BLaER1 treated with 17β-estradiol and CSF1 and Interleukin-3, amounts not matched to agents 10 nM and 100 nM (cell line): ENCODE results near the gene SORL1.

Experiments
- H3K27ac ChIP-seq, 11 experiments: shearing (Covaris generic); formaldehyde crosslinking; 2 replicates each; pipeline ENCODE4 v1.8.1; 2022
- H3K27me3 ChIP-seq, 11 experiments: shearing (Covaris generic); formaldehyde crosslinking; 2 replicates each; pipeline ENCODE4 v1.8.1; 2022
- H3K36me3 ChIP-seq, 11 experiments: shearing (Covaris generic); formaldehyde crosslinking; 2 replicates each; pipeline ENCODE4 v1.8.1; 2022
- H3K4me1 ChIP-seq, 10 experiments: shearing (Covaris generic); formaldehyde crosslinking; 2 replicates each; pipeline ENCODE4 v1.8.1; 2022
- H3K4me2 ChIP-seq, 11 experiments: shearing (Covaris generic); formaldehyde crosslinking; 2 replicates each; pipeline ENCODE4 v1.8.1; 2022
- H3K4me3 ChIP-seq, 10 experiments: shearing (Covaris generic); formaldehyde crosslinking; 2 replicates each; pipeline ENCODE4 v1.8.1; 2022
- H3K9ac ChIP-seq, 11 experiments: shearing (Covaris generic); formaldehyde crosslinking; 2 replicates each; pipeline ENCODE4 v1.8.1; 2022
- H3K9me3 ChIP-seq, 11 experiments: shearing (Covaris generic); formaldehyde crosslinking; replicated peaks in 1 of 11; 2 replicates each; pipeline ENCODE4 v1.8.1; 2022
- H4K20me1 ChIP-seq, 11 experiments: shearing (Covaris generic); formaldehyde crosslinking; 2 replicates each; pipeline ENCODE4 v1.8.1; 2022
- Cebpa-rat ChIP-seq, 11 experiments: shearing (Covaris generic); IDR thresholded peaks; 2 replicates each; pipeline ENCODE4 v1.8.1; 2022

SORL1 gene

DNA sequence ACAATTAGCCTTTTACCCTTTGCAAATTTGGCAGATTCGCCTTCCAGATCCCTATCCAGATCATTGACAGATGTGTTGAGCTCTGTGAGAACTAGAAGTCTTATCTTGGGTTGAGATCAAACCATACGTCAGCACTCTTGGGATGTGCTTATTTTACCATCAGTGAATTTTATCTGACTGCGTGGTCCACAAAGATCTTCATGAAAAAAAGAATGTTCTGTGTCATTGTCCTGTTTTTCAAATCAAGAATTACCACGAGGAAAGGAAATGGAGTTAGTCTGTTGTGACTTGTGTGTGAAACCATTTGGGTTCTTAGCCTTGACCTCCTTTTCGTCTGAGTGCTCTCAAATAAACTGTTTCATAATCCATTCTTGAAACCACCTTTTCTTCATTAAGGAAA, 86.9 kb downstream of the SORL1 start:
- H3K27ac ChIP-seq, result no peak overlapping the region
- H3K9ac ChIP-seq, result no peak overlapping the region
- no peaks in the 10 kb centered on the region for H4K20me1 ChIP-seq
- H3K27me3 ChIP-seq, result no peaks in the 10 kb centered on the region
- H3K9me3 ChIP-seq, result 0 out of 22 replicates have a peak, but pooled peaks cover 0 to 8% (median 0%) of the 10 kb centered on the region in 11 experiments
- H3K4me1 ChIP-seq, result peaks cover 0 to 55% (median 38%) of the 10 kb centered on the region in 10 experiments; a peak in 16 of 20 replicates
- H3K4me2 ChIP-seq, result peak overlapping the region in 8 of 11 experiments; percentile 11 to 73 (median 62); a peak in 15 of 22 replicates
- H3K36me3 ChIP-seq, result peaks cover 0 to 48% (median 8%) of the 10 kb centered on the region in 11 experiments; a peak in 13 of 22 replicates
- H3K4me3 ChIP-seq, result no peak overlapping the region
- no peak for TF ChIP-seq Cebpa-rat (IDR thresholded peaks at IDR 0.05)

DNA sequence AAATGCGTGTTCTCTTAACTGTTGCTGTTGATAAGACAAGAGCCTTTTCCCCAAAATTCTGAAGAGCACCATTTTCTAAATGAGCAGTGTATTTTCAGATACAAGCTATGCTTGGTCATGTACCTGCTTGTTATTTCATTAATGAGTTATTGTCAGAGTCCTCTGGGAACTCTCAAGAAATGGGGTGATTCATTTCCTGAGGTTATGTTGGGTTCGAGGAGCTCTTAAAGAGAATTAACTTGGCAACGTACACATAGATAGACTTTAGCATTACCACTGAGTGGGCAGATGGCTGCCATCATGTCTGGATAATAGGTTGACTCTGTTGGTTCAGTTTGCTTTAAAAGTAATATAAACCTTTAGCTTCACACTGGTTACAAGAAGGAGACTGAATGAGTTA, 88.5 kb downstream of the SORL1 start:
- H3K4me1 ChIP-seq, result peaks cover 0 to 57% (median 39%) of the 10 kb centered on the region in 10 experiments; a peak in 16 of 20 replicates
- no peak overlapping the region for H3K27ac ChIP-seq
- no peak overlapping the region for H3K4me3 ChIP-seq
- H3K9me3 ChIP-seq, result peaks cover 0 to 11% (median 0%) of the 10 kb centered on the region in 11 experiments; a peak in 3 of 22 replicates
- H3K9ac ChIP-seq, result no peak overlapping the region
- H4K20me1 ChIP-seq, result no peaks in the 10 kb centered on the region
- H3K4me2 ChIP-seq, result peak overlapping the region in 4 of 11 experiments; percentile 2 to 22 (median 18); a peak in 3 of 22 replicates
- no peak for TF ChIP-seq Cebpa-rat (IDR thresholded peaks at IDR 0.05)
- no peaks in the 10 kb centered on the region for H3K27me3 ChIP-seq
- H3K36me3 ChIP-seq, result peaks cover 0 to 48% (median 23%) of the 10 kb centered on the region in 11 experiments; a peak in 17 of 22 replicates

DNA sequence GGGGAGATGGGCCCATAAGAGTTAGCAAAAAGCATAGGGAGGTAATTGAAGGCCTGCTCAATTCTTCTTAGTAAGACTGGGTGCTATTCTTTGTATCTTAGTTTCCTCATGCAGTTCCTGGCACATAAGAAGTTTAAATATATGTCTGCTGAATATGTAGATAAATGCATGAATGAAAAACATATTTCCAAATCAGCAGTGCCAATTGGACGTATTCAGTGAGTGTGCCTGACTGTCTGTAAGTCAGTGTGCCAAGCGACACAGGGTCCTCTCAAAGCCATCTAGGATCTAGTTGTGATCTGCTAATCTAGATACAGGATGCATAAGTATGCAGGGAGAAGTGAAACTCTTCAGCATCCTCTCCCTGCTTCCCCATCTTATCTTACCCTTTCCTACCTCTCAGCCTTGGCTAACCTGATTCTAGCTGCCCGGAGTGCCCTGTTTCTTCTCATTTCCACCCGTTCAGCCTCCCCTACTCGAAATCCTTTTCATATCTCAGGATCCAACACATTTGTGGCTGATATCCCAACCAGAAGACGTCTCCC, 91.8 kb downstream of the SORL1 start:
- Histone ChIP-seq H3K36me3 (peaks cover 0 to 64% (median 48%) of the 10 kb centered on the region in 11 experiments; a peak in 20 of 22 replicates), H4K20me1 (no peaks in the 10 kb centered on the region), H3K9ac (no peak overlapping the region), H3K9me3 (peaks cover 0 to 25% (median 5%) of the 10 kb centered on the region in 11 experiments; a peak in 5 of 22 replicates), H3K27ac (no peak overlapping the region), H3K4me2 (no peak overlapping the region; a peak in 1 of 22 replicates), H3K4me1 (peaks cover 0 to 27% (median 12%) of the 10 kb centered on the region in 10 experiments; a peak in 16 of 20 replicates), H3K27me3 (no peaks in the 10 kb centered on the region), H3K4me3 (no peak overlapping the region)
- no peak for TF ChIP-seq Cebpa-rat (IDR thresholded peaks at IDR 0.05)

DNA sequence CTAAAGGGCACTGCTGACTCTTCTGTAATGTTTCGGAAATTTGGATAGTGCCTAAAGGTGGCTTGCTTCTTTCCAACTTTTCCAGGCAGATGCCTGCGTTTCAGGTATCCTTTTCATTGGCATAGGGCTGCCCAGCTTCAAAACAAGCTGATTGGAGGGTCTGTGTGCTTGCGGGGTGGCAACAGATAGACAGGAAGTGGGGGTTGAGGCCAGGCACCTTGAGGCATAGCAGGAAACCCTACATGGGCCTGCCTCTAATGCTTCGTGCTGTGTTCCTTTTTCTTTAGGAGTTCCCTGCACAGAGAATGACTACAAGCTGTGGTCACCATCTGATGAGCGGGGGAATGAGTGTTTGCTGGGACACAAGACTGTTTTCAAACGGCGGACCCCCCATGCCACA, 92.8 kb downstream of the SORL1 start:
- Histone ChIP-seq H3K9me3 (peaks cover 0 to 25% (median 5%) of the 10 kb centered on the region in 11 experiments; a peak in 5 of 22 replicates), H3K36me3 (peaks cover 0 to 74% (median 55%) of the 10 kb centered on the region in 11 experiments; a peak in 20 of 22 replicates), H3K4me2 (peak overlapping the region in 6 of 11 experiments; percentile 1 to 47 (median 7); a peak in 4 of 22 replicates)

DNA sequence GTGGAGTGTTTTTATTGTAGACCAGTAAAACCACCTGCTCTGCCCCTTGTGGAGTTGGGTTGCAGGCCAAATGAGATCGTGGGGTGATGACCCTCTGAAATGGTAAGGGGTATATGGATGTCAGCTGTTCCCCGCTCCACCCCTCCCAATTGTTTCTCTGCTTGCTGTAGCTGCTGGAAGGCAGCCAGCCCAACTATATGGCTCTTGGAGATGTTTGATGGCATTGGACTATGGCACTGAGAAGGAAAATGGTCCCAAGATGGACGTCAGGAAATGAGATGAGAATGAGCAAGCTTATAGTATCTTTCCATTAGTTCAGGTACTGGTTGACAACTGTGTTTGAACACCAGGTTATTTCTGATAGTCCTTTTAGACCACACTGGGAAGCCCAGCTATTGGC, 95.5 kb downstream of the SORL1 start:
- Histone ChIP-seq H4K20me1 (no peaks in the 10 kb centered on the region), H3K27me3 (no peaks in the 10 kb centered on the region), H3K27ac (no peak overlapping the region), H3K4me3 (no peak overlapping the region), H3K9ac (no peak overlapping the region), H3K9me3 (peaks cover 0 to 25% (median 0%) of the 10 kb centered on the region in 11 experiments; a peak in 5 of 22 replicates), H3K36me3 (peaks cover 0 to 82% (median 50%) of the 10 kb centered on the region in 11 experiments; a peak in 20 of 22 replicates), H3K4me2 (no peak overlapping the region), H3K4me1 (peaks cover 4 to 24% (median 15%) of the 10 kb centered on the region in 10 experiments; a peak in 15 of 20 replicates)
- no peak for TF ChIP-seq Cebpa-rat (IDR thresholded peaks at IDR 0.05)

More for the DNA sequence above, 92.8 kb downstream of the SORL1 start:
- no peaks in the 10 kb centered on the region for H3K27me3 ChIP-seq
- no peak for TF ChIP-seq Cebpa-rat (IDR thresholded peaks at IDR 0.05)
- H3K4me3 ChIP-seq, result no peak overlapping the region
- H4K20me1 ChIP-seq, result no peaks in the 10 kb centered on the region
- no peak overlapping the region for H3K27ac ChIP-seq
- H3K4me1 ChIP-seq, result peaks cover 2 to 24% (median 8%) of the 10 kb centered on the region in 10 experiments; a peak in 16 of 20 replicates
- no peak overlapping the region for H3K9ac ChIP-seq

DNA sequence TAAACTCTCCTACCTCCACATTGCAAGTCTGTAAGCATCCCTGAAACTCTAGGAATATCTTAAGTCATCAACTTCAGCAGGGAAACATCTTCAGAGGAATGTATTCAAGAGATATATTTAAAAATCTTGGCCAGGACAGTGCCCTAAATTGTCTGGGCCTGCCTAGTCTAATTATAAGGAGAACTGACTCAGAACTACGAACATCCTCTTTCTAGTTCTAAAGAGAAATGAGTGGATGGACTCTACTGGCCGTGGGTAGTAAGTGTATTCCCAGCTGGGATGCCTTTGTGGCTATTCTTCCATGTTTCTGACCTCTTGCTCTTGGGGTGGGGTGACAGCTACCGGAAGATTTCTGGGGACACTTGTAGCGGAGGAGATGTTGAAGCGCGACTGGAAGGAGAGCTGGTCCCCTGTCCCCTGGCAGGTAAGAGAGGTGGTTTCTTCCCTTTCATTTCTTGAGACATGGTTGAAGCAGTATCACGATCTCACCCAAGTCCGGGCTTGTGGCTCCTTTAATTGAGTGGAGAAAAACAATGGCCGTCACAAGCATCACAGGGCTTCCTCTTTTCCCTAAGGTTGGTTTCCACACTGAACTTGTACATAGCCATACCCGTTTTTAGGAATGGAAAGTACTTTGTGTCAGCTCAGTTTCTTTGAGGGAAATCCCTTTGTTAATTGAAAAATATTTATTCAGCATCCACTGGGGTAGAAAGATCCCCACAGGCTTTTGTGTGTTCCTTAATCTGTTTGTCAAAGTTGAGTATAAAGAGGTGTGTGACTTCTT, 98.3 kb downstream of the SORL1 start:
- 0 out of 22 replicates have a peak overlapping the region, but pooled peaks of 1 of the 11 experiments have one; percentile 2 for H3K27ac ChIP-seq
- TF ChIP-seq Cebpa-rat (IDR thresholded peaks at IDR 0.05), result no peak
- H3K4me2 ChIP-seq, result peak overlapping the region in 4 of 11 experiments; percentile 7 to 52 (median 44); a peak in 7 of 22 replicates
- H3K36me3 ChIP-seq, result peaks cover 0 to 80% (median 49%) of the 10 kb centered on the region in 11 experiments; a peak in 19 of 22 replicates
- no peak overlapping the region for H3K9ac ChIP-seq
- peaks cover 0 to 15% (median 0%) of the 10 kb centered on the region in 10 experiments; a peak in 6 of 20 replicates for H3K4me1 ChIP-seq
- H4K20me1 ChIP-seq, result no peaks in the 10 kb centered on the region
- no peaks in the 10 kb centered on the region for H3K27me3 ChIP-seq
- H3K4me3 ChIP-seq, result no peak overlapping the region
- H3K9me3 ChIP-seq, result peaks cover 0 to 14% (median 0%) of the 10 kb centered on the region in 11 experiments; a peak in 3 of 22 replicates

DNA sequence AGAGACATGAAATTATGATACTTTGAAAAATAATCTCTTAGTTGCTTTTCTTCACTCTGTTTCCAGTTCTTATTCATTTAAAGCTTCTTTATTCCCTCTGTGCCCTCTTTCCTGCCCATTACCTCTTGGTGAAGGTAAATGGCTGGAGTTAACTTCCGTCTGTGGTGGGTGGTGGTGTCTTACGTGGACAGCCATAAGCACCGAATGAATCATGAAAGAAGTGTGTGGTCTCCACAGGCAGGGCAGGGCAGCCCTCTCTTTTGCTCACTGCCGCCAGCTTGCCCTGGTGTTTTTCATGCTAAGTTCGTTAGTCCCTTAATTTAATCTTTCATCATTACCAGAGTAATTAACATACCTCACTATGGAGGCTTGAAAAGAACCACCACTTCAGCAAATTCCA, 99.3 kb downstream of the SORL1 start:
- Histone ChIP-seq H3K36me3 (peaks cover 0 to 78% (median 43%) of the 10 kb centered on the region in 11 experiments; a peak in 19 of 22 replicates), H3K27me3 (no peaks in the 10 kb centered on the region), H3K4me2 (no peak overlapping the region), H3K9ac (no peak overlapping the region), H4K20me1 (no peaks in the 10 kb centered on the region; a peak in 1 of 22 replicates), H3K27ac (no peak overlapping the region), H3K4me3 (no peak overlapping the region), H3K9me3 (peaks cover 0 to 7% (median 0%) of the 10 kb centered on the region in 11 experiments; a peak in 1 of 22 replicates), H3K4me1 (peaks cover 0 to 15% (median under 1%) of the 10 kb centered on the region in 10 experiments; a peak in 9 of 20 replicates)
- no peak for TF ChIP-seq Cebpa-rat (IDR thresholded peaks at IDR 0.05)

DNA sequence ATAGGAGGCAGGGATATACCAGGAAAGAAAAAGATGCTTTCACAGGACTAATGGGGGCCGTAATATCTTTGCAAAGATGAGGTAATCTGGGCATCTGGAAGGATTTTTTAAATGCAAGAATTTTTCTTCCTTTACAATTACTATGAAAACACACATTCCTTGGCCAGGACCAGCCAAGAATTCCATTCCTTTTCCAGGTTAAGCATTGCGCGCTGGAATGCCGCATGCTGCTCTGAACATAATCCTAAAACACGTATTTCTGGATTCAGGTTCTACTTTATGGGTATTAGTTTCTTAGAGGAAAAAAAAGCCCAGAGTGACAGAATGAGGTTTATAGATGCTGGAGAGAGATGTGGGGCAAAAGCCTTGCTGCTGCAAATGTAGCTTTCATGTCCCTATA, 100.0 kb downstream of the SORL1 start:
- peaks cover 4 to 17% (median 8%) of the 10 kb centered on the region in 10 experiments; a peak in 19 of 20 replicates for H3K4me1 ChIP-seq
- H3K4me3 ChIP-seq, result no peak overlapping the region
- 0 out of 22 replicates have a peak, but pooled peaks cover 0 to 5% (median 0%) of the 10 kb centered on the region in 11 experiments for H3K9me3 ChIP-seq
- peaks cover 0 to 74% (median 36%) of the 10 kb centered on the region in 11 experiments; a peak in 18 of 22 replicates for H3K36me3 ChIP-seq
- no peak overlapping the region for H3K9ac ChIP-seq
- no peak overlapping the region for H3K27ac ChIP-seq
- TF ChIP-seq Cebpa-rat (IDR thresholded peaks at IDR 0.05), result no peak
- H4K20me1 ChIP-seq, result no peaks in the 10 kb centered on the region; a peak in 1 of 22 replicates
- H3K4me2 ChIP-seq, result no peak overlapping the region
- H3K27me3 ChIP-seq, result no peaks in the 10 kb centered on the region; a peak in 1 of 22 replicates
